Measurements from ENCODE around the gene NID2.

- TF ChIP-seq CTCF (IDR thresholded peaks at IDR 0.05 in 2 of 3, conservative IDR thresholded peaks at IDR 0.05 in 1 of 3; ENCODE audit: control insufficient read depth in 2 of 3, extremely low read depth in 1 of 3, insufficient read depth in 1 of 3, low read depth in 3 of 3, low read length in 3 of 3) = no peak
- peak; percentile 88 for TF ChIP-seq POLR2AphosphoS5 (IDR thresholded peaks at IDR 0.05; ENCODE audit: low read length)
- peak in 1 of 2 experiments; percentile 71; a peak in 1 of 4 replicates for TF ChIP-seq BHLHE40 (IDR thresholded peaks at IDR 0.05; ENCODE audit: borderline replicate concordance in 1 of 2, low read depth in 2 of 2, low read length in 1 of 2)
- no peak for TF ChIP-seq USF2 (IDR thresholded peaks at IDR 0.05; ENCODE audit: borderline replicate concordance, low read depth, low read length)
- TF ChIP-seq ZNF274 (IDR thresholded peaks at IDR 0.05; ENCODE audit: insufficient read depth, insufficient read length) = no peak
- no peak for TF ChIP-seq MYC (IDR thresholded peaks at IDR 0.05; ENCODE audit: insufficient read depth, insufficient read length, insufficient replicate concordance, low read length, severe bottlenecking)
- no peak for TF ChIP-seq ZBTB33 (IDR thresholded peaks at IDR 0.05)
- TF ChIP-seq RAD21 (IDR thresholded peaks at IDR 0.05; ENCODE audit: insufficient read depth, low read depth, low read length) = no peak
- 0 out of 2 replicates have a peak, but pooled peaks have one; percentile 36 for TF ChIP-seq GABPA (IDR thresholded peaks at IDR 0.05; ENCODE audit: low read depth)
- no peak for TF ChIP-seq ZNF592 (IDR thresholded peaks at IDR 0.05)
- TF ChIP-seq TAF1 (IDR thresholded peaks at IDR 0.05; ENCODE audit: borderline replicate concordance, low read depth, low read length) = peak; percentile 87
- no peak for TF ChIP-seq HDAC2 (IDR thresholded peaks at IDR 0.05)
Observed at GRCh38 chr14:51989293-51990234, 79.3 kb downstream of the NID2 start, which contains the start of gene RTRAF.

All from GM12878 (cell line).